Cardiac muscle cell (in vitro differentiated cells and primary cell): Measurements from ENCODE around the gene APPL2. TPM values are rescaled to one million over a fixed set of nuclear protein-coding genes. Genes with fewer than 3 reads are reported as not detected.
"Not testable (repeated sequence)": the region's sequence is repeated elsewhere in the genome, so short reads cannot be mapped to it uniquely, and the experiment has no call there.

Experiments used
- DNase-seq, 2 donors: peaks; one replicate each; pipeline versions ENCODE4 v3.0.0 to v3.0.0-alpha.2; 2010 to 2017; ENCODE audit warnings: low read depth in 1 of 2, low spot score in 1 of 2
- H3K27ac ChIP-seq: fragments of 200-600 bp; sonication (generic); 2 replicates; pipeline ENCODE4 v1.5.1; 2016
- H3K27me3 ChIP-seq: fragments of 200-600 bp; sonication (generic); 2 replicates; pipeline ENCODE4 v1.6.0; 2016; ENCODE audit warnings: control low read depth
- H3K36me3 ChIP-seq: fragments of 200-600 bp; sonication (generic); 2 replicates; pipeline ENCODE4 v1.5.1; 2016; ENCODE audit warnings: control low read depth
- H3K4me1 ChIP-seq: fragments of 200-600 bp; sonication (generic); 2 replicates; pipeline ENCODE4 v1.8.1; 2017; ENCODE audit warnings: low read depth, mild to moderate bottlenecking, mixed run types
- H3K4me3 ChIP-seq: fragments of 200-600 bp; sonication (generic); 2 replicates; pipeline ENCODE4 v1.5.1; 2016; ENCODE audit warnings: mild to moderate bottlenecking
- H3K9me3 ChIP-seq: fragments of 200-600 bp; sonication (generic); 2 replicates; pipeline ENCODE4 v1.5.1; 2017; ENCODE audit warnings: low read depth, mild to moderate bottlenecking, control low read depth
- polyA plus RNA-seq: library from polyadenylated mRNA; unstranded; fragments of >200 nt; fragmentation: Nextera tagmentation; extraction: Ambion mirVana; gene quantifications from 2 replicates; pipeline ENCODE4 v1.2.1, GENCODE V29; 2016
- total RNA-seq: library from RNA; depleted of rRNA; stranded (reverse); fragments of >200 nt; gene quantifications from 2 replicates; pipeline ENCODE4 v1.2.3, GENCODE V29; 2016
- TF ChIP-seq, protein P1 (sequence below): IDR thresholded peaks from 2 replicates; pipeline ENCODE4 v1.5.1; 2012; ENCODE audit warnings: low read depth, mild to moderate bottlenecking, low read length

The APPL2 gene
- total and polyA plus RNA-seq, 2 experiments from 2014 or later: 13.2 to 24.7 TPM

DNA sequence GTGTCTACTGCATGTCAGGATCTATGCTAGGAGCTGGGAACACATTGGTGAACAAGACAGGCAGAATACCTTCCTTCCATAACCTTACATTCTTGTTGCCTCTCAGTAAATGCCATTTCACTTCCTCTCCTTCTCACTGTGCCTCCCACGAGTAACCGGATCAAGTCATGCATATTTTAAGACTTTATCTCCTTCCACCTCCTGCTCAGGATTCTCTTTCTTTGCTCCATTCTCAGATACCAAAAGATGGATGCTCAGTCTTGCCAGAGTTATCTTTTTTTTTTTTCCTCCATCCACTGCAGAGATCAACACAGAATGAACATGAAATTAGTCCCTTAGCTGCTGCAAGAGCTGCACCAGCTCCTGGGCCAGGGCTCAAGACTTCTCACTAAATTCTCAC is 20.0 kb upstream of the APPL2 start:
- no peak for DNase-seq
- TF ChIP-seq, protein P1, sequence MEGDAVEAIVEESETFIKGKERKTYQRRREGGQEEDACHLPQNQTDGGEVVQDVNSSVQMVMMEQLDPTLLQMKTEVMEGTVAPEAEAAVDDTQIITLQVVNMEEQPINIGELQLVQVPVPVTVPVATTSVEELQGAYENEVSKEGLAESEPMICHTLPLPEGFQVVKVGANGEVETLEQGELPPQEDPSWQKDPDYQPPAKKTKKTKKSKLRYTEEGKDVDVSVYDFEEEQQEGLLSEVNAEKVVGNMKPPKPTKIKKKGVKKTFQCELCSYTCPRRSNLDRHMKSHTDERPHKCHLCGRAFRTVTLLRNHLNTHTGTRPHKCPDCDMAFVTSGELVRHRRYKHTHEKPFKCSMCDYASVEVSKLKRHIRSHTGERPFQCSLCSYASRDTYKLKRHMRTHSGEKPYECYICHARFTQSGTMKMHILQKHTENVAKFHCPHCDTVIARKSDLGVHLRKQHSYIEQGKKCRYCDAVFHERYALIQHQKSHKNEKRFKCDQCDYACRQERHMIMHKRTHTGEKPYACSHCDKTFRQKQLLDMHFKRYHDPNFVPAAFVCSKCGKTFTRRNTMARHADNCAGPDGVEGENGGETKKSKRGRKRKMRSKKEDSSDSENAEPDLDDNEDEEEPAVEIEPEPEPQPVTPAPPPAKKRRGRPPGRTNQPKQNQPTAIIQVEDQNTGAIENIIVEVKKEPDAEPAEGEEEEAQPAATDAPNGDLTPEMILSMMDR: no peak
- Histone ChIP-seq H3K36me3 (no peaks in the 10 kb centered on the region), H3K9me3 (no peaks in the 10 kb centered on the region), H3K27ac (no peak overlapping the region), H3K4me1 (no peaks in the 10 kb centered on the region), H3K4me3 (no peak overlapping the region), H3K27me3 (no peaks in the 10 kb centered on the region)

DNA sequence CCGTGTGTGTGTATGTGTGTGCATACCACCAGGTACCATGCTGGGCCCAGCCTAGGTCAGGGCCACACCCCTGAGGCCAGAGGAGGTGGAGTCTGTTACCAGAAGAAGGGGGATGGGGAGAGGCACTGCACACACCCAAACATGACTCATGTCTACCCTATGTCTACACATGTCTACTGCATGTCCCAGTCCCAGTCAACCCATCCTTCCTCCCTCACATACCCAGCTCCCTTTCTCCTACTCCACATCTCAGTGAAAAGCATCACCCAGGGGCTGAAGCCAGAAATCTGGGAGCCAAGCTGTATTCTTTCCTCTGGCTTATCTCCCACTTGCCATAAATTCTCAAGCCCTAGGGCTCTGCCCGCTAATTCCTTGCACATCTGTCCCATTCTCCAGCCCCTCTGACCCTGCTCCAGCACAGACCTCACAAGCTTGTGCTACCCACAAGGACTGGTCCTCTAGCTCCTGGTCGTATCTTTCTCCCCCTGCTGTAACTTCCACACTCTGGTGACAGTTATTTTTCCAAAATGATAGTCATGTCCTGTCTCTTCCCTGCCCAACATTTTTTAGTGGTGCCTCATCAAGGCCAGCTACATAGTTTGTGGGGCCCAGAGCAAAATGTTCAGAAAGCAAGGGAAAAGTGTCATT is 18.0 kb upstream of the APPL2 start:
- no peak overlapping the region for H3K4me3 ChIP-seq
- no peak overlapping the region for H3K27ac ChIP-seq
- H3K4me1 ChIP-seq: no peaks in the 10 kb centered on the region
- H3K36me3 ChIP-seq: no peaks in the 10 kb centered on the region
- TF ChIP-seq, protein P1: no peak
- peak in 1 of 2 donors; percentile 59 for DNase-seq
- no peaks in the 10 kb centered on the region for H3K27me3 ChIP-seq
- H3K9me3 ChIP-seq: no peaks in the 10 kb centered on the region

DNA sequence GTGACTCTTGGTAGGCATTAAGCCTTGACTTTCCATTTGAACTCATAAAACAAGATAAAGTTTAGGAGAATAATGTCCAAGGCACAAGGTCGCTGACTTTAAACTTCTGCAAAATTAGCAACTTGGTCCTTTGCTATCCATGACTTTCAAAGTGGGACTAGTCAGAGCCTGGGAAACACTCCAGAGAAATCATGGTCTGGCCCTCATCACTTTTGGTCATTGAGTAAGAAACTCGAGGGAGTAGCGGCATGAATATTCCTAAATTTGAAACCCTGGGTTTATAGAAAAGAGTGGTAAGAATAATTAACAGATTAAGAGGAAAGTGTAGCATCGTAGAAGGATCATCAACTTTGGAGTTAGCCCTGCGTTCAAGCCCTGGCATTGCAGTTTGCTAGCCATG is 16.9 kb upstream of the APPL2 start:
- no peak overlapping the region for H3K27ac ChIP-seq
- H3K4me3 ChIP-seq: no peak overlapping the region
- no peak for DNase-seq
- no peaks in the 10 kb centered on the region for H3K36me3 ChIP-seq
- TF ChIP-seq, protein P1: no peak
- no peaks in the 10 kb centered on the region for H3K9me3 ChIP-seq
- H3K27me3 ChIP-seq: no peaks in the 10 kb centered on the region
- no peaks in the 10 kb centered on the region for H3K4me1 ChIP-seq

DNA sequence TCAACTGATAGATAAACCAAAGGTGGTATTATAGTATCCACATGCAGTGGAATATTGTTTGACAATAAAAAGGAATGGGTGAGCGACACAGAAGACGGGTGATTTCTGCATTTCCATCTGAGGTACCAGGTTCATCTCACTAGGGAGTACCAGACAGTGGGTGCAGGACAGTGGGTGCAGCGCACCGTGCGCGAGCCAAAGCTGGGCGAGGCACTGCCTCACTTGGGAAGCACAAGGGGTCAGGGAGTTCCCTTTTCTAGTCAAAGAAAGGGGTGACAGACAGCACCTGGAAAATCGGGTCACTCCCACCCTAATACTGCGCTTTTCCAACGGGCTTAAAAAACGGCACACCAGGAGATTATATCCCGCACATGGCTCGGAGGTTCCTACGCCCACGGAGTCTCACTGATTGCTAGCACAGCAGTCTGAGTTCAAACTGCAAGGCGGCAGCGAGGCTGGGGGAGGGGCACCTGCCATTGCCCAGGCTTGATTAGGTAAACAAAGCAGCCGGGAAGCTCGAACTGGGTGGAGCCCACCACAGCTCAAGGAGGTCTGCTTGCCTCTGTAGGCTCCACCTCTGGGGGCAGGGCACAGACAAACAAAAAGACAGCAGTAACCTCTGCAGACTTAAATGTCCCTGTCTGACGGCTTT is 9.9 kb upstream of the APPL2 start:
- H3K27me3 ChIP-seq, DNase-seq, H3K36me3 ChIP-seq, H3K27ac ChIP-seq, H3K9me3 ChIP-seq, H3K4me3 ChIP-seq, H3K4me1 ChIP-seq: not testable (repeated sequence)

DNA sequence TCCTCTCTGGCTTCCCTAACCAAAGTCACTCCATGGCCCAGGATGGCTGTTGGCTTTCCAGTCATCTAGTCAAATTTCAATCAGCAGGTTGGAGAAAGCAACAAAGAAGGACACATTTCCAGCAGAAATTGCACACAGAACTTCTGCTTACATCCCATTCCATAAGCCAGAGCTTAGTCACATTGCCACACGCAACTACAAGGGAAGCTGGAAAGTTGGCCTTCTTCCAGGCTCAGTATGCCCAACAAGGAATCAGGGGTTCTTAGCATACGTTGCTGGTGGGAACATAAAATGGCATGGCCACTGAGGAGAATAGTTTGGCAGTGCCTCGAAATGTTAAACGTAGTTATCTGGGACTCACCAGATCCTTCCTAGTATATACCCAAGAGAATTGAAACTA is 9.3 kb upstream of the APPL2 start:
- Histone ChIP-seq H3K4me1 (no peaks in the 10 kb centered on the region), H3K9me3 (no peaks in the 10 kb centered on the region), H3K27me3 (peaks cover 3% of the 10 kb centered on the region), H3K27ac (no peak overlapping the region), H3K4me3 (no peak overlapping the region), H3K36me3 (no peaks in the 10 kb centered on the region)
- peak in 1 of 2 donors; percentile 28 for DNase-seq
- TF ChIP-seq, protein P1: no peak

DNA sequence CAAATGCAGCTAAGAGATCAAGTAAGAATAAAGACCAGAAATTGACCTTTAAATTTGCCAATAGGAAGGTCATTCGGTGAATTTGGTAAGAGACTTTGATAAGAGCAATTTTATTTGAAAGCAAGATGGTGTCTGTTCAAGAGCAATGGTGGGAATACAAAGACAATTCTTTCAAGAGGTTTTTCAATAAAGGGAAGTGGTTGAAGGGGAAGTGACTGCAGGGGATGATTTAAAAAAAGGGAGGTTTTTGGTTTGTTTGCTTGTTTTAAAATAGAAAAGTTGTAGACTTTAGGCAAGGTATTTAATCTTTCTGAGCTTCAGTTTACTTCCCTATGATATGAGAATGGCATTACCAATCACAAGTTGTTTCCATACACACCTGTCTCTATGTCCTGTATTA is 4.3 kb upstream of the APPL2 start:
- TF ChIP-seq, protein P1: no peak
- H3K27me3 ChIP-seq: peaks cover 8% of the 10 kb centered on the region
- DNase-seq: no peak
- H3K4me1 ChIP-seq: no peaks in the 10 kb centered on the region
- H3K27ac ChIP-seq: no peak overlapping the region
- no peak overlapping the region for H3K4me3 ChIP-seq
- no peaks in the 10 kb centered on the region for H3K36me3 ChIP-seq
- no peaks in the 10 kb centered on the region for H3K9me3 ChIP-seq
